SU-DHL-6 (cell line): ENCODE results near the gene CTPS1.

Source experiments
- EZH2phosphoT487 ChIP-seq: fragments of 200-600 bp; sonication (generic), shearing (Covaris generic); conservative IDR thresholded peaks from 2 replicates; pipeline ENCODE4 v1.6.1; 2018; ENCODE audit warnings: mild to moderate bottlenecking, antibody characterized with exemption, low read length, moderate library complexity, mixed read lengths
- TF ChIP-seq, protein P1 (sequence below): fragments of 200-600 bp; sonication (generic); IDR thresholded peaks from one replicate; pipeline ENCODE4 v1.5.1; 2017; ENCODE audit warnings: antibody characterized with exemption, mild to moderate bottlenecking, low read length, moderate library complexity; ENCODE audit not compliant: insufficient read depth, poor library complexity, severe bottlenecking

DNA sequence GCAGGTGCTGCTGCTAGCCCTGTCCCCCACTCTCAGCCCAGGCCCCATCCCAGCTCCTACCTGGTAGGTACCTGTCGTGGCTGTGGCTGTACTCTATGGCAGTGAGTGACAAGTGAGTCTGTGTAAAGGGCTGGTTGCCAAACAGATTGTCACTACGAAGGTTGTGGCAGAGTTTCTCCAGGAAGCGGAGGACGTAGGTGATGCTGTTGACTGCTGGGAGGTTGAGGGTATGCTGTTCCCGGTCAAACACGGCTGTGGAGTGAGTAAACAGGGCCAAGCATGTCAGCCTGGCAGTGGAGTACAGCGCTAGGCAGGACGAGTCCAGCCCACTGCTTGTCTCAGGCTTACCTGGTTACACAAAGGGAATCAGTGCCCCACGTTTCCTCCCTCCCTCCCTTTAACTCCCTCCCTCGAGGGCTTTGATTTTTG is 66.9 kb downstream of the CTPS1 start:
- TF ChIP-seq, protein P1, sequence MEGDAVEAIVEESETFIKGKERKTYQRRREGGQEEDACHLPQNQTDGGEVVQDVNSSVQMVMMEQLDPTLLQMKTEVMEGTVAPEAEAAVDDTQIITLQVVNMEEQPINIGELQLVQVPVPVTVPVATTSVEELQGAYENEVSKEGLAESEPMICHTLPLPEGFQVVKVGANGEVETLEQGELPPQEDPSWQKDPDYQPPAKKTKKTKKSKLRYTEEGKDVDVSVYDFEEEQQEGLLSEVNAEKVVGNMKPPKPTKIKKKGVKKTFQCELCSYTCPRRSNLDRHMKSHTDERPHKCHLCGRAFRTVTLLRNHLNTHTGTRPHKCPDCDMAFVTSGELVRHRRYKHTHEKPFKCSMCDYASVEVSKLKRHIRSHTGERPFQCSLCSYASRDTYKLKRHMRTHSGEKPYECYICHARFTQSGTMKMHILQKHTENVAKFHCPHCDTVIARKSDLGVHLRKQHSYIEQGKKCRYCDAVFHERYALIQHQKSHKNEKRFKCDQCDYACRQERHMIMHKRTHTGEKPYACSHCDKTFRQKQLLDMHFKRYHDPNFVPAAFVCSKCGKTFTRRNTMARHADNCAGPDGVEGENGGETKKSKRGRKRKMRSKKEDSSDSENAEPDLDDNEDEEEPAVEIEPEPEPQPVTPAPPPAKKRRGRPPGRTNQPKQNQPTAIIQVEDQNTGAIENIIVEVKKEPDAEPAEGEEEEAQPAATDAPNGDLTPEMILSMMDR, result no peak
- TF ChIP-seq EZH2phosphoT487, result no peak
